HCT116 (cell line): ENCODE measurements around the gene C18orf32. TPM values are rescaled to one million over a fixed set of nuclear protein-coding genes. Genes with fewer than 3 reads are reported as not detected.

Experiments
- ATAC-seq: fragments of 200-7000 bp; cut with Tn5 transposase; 2 replicates; pipeline ENCODE4 v1.9.1; 2020; ENCODE audit warnings: mild to moderate bottlenecking, moderate library complexity
- BruUV-seq: library from RNA; stranded (reverse); fragments of 400-500 nt; replicated peaks from 2 replicates; lab custom pipeline; 2021; lab: Mats Ljungman, UMichigan
- CTCF ChIA-PET: fragments of 300-600 bp; sonication (Branson Sonifier 250); formaldehyde crosslinking; loops from one replicate; lab custom pipeline; 2021; ENCODE audit warnings: antibody characterized with exemption; lab: Charles Lee
- POLR2A ChIA-PET: fragments of 300-600, 350-600 bp; sonication (Branson Sonifier 250); formaldehyde crosslinking; loops from one replicate; lab custom pipeline; 2021; ENCODE audit warnings: antibody characterized with exemption; lab: Charles Lee
- RAD21 ChIA-PET, 2 experiments: fragments of 300-600 bp; sonication (Branson Sonifier 250); formaldehyde crosslinking; loops; one replicate each; lab custom pipeline; 2023; ENCODE audit warnings: low total read pairs in 2 of 2; ENCODE audit not compliant: uncharacterized antibody in 2 of 2, unreplicated experiment in 2 of 2, low non-redundant PET in 1 of 2; lab: Charles Lee
- DNase-seq: peaks from one replicate; pipeline ENCODE4 v3.0.0-alpha.2; 2010; ENCODE audit warnings: low read depth, low spot score
- H2AFZ ChIP-seq: fragments of 200-600 bp; shearing (Covaris generic), sonication (generic); 2 replicates; pipeline ENCODE4 v1.6.1; 2017; ENCODE audit warnings: low read depth, mixed run types, mixed read lengths, antibody characterized with exemption, low read length; ENCODE audit not compliant: poor library complexity, severe bottlenecking
- H3K27ac ChIP-seq: 2 replicates; pipeline ENCODE4 v1.5.1; 2012; ENCODE audit warnings: low read depth, low read length
- H3K27me3 ChIP-seq: fragments of 200-600 bp; sonication (generic); 2 replicates; pipeline ENCODE4 v1.6.1; 2016; ENCODE audit warnings: mixed run types, low read length, mixed read lengths; ENCODE audit not compliant: insufficient read depth
- H3K36me3 ChIP-seq, 2 experiments: fragments of 200-500 bp in 1 of 2; fragments of 200-600 bp in 1 of 2; sonication (Bioruptor generic) in 1 of 2; sonication (generic) in 1 of 2; 2 replicates each; pipeline versions ENCODE4 v1.5.1 to v1.6.1; 2014 to 2016; ENCODE audit warnings: low read length in 2 of 2, inconsistent platforms in 1 of 2, mixed read lengths in 1 of 2, mixed run types in 1 of 2; ENCODE audit not compliant: insufficient read depth in 2 of 2, control insufficient read depth in 1 of 2
- H3K4me1 ChIP-seq, 2 experiments: fragments of 200-600 bp in 1 of 2; sonication (generic) in 1 of 2; 2 replicates each; pipeline versions ENCODE4 v1.5.1 to v1.6.1; 2012 to 2017; ENCODE audit warnings: low read length in 2 of 2, inconsistent platforms in 1 of 2, mild to moderate bottlenecking in 1 of 2, mixed read lengths in 1 of 2, mixed run types in 1 of 2, moderate library complexity in 1 of 2; ENCODE audit not compliant: insufficient read depth in 2 of 2, control insufficient read depth in 1 of 2
- H3K4me2 ChIP-seq: fragments of 200-600 bp; sonication (generic); 2 replicates; pipeline ENCODE4 v1.6.1; 2017; ENCODE audit warnings: mixed run types, low read length, mixed read lengths
- H3K4me3 ChIP-seq, 2 experiments: fragments of 200-600 bp in 1 of 2; sonication (generic) in 1 of 2; replicated peaks in 1 of 2; 2 replicates each; pipeline ENCODE4 v1.5.1; 2011 to 2016; ENCODE audit warnings: low read length in 2 of 2, control low read depth in 1 of 2, low read depth in 1 of 2, mild to moderate bottlenecking in 1 of 2, mixed read lengths in 1 of 2, mixed run types in 1 of 2
- H3K79me2 ChIP-seq: fragments of 200-600 bp; sonication (generic); 2 replicates; pipeline ENCODE4 v1.6.1; 2017; ENCODE audit warnings: mild to moderate bottlenecking, mixed run types, low read length, moderate library complexity, mixed read lengths; ENCODE audit not compliant: insufficient read depth
- H3K9ac ChIP-seq: fragments of 200-600 bp; sonication (generic); 2 replicates; pipeline ENCODE4 v1.6.1; 2016; ENCODE audit warnings: low read length, mixed read lengths
- H3K9me2 ChIP-seq: fragments of 200-600 bp; sonication (generic), shearing (Covaris generic); 2 replicates; pipeline ENCODE4 v1.6.1; 2017; ENCODE audit warnings: mixed run types, mild to moderate bottlenecking, moderate library complexity; ENCODE audit not compliant: insufficient read depth
- H3K9me3 ChIP-seq, 2 experiments: fragments of 200-500 bp in 1 of 2; fragments of 200-600 bp in 1 of 2; sonication (Bioruptor generic) in 1 of 2; sonication (generic) in 1 of 2; 2 replicates each; pipeline ENCODE4 v1.6.1; 2014 to 2017; ENCODE audit warnings: low read length in 2 of 2, mixed read lengths in 2 of 2, inconsistent platforms in 1 of 2, low read depth in 1 of 2, mild to moderate bottlenecking in 1 of 2, mixed run types in 1 of 2, moderate library complexity in 1 of 2; ENCODE audit not compliant: control insufficient read depth in 1 of 2, insufficient read depth in 1 of 2
- H4K20me1 ChIP-seq: fragments of 200-600 bp; sonication (generic), shearing (Covaris generic); 2 replicates; pipeline ENCODE4 v1.6.1; 2017; ENCODE audit warnings: mixed run types, mild to moderate bottlenecking, moderate library complexity; ENCODE audit not compliant: insufficient read depth
- CBX3 ChIP-seq: IDR thresholded peaks from 2 replicates; pipeline ENCODE4 v1.6.1; 2012; ENCODE audit warnings: low read depth
- CEBPB ChIP-seq: IDR thresholded peaks from 2 replicates; pipeline ENCODE4 v1.6.1; 2012; ENCODE audit warnings: low read depth
- EGR1 ChIP-seq: IDR thresholded peaks from 2 replicates; pipeline ENCODE4 v1.6.1; 2012; ENCODE audit warnings: low read depth
- EZH2 ChIP-seq: fragments of 200-600 bp; sonication (generic); IDR thresholded peaks from 2 replicates; pipeline ENCODE4 v1.6.1; 2017; ENCODE audit warnings: antibody characterized with exemption, mixed run types
- EZH2phosphoT487 ChIP-seq: fragments of 200-600 bp; IDR thresholded peaks from 2 replicates; pipeline ENCODE4 v1.6.1; 2018; ENCODE audit warnings: antibody characterized with exemption, borderline replicate concordance
- JUND ChIP-seq: IDR thresholded peaks from 2 replicates; pipeline ENCODE4 v1.6.1; 2012
- MAX ChIP-seq: IDR thresholded peaks from 2 replicates; pipeline ENCODE4 v1.6.1; 2012
- POLR2A ChIP-seq: IDR thresholded peaks from 2 replicates; pipeline ENCODE4 v1.7.0; 2011; ENCODE audit warnings: borderline replicate concordance; ENCODE audit not compliant: insufficient read depth, insufficient read length; ENCODE audit errors: extremely low read depth
- SIN3A ChIP-seq: IDR thresholded peaks from 2 replicates; pipeline ENCODE4 v1.6.1; 2012; ENCODE audit warnings: low read depth
- SRF ChIP-seq: IDR thresholded peaks from 2 replicates; pipeline ENCODE4 v1.6.1; 2012; ENCODE audit warnings: low read depth
- ZNF274 ChIP-seq: fragments of 200-500 bp; sonication (Bioruptor generic); IDR thresholded peaks from 2 replicates; pipeline ENCODE4 v1.6.1; 2014; ENCODE audit warnings: mild to moderate bottlenecking, low read depth, low read length, inconsistent platforms
- intact Hi-C: fragments of 100-400 bp; cut with micrococcal nuclease; formaldehyde crosslinking; loops from 2 replicates; pipeline ENCODE4 v1.10.0; 2022
- total RNA-seq: library from RNA; stranded (reverse); gene quantifications from one replicate; pipeline ENCODE4 v1.2.1, GENCODE V29; 2021; ENCODE audit not compliant: unreplicated experiment
- TF ChIP-seq, protein P1 (sequence below), 3 experiments: fragments of 200-600 bp in 1 of 3; sonication (generic) in 1 of 3; IDR thresholded peaks in 2 of 3; conservative IDR thresholded peaks in 1 of 3; 2 replicates each; pipeline ENCODE4 v1.5.1; 2012 to 2017; ENCODE audit warnings: low read depth in 2 of 3, low read length in 2 of 3, antibody characterized with exemption in 1 of 3, borderline replicate concordance in 1 of 3, control low read depth in 1 of 3, mild to moderate bottlenecking in 1 of 3, mixed read lengths in 1 of 3, mixed run types in 1 of 3, moderate library complexity in 1 of 3; ENCODE audit not compliant: insufficient read depth in 1 of 3

C18orf32 gene
- total RNA-seq, 1 experiment from 2014 or later, result 35.0 TPM

- Histone ChIP-seq H3K9me2 (no peaks in the 10 kb centered on the region), H3K4me2 (no peak overlapping the region), H3K36me3 (no peaks in the 10 kb centered on the region), H4K20me1 (no peaks in the 10 kb centered on the region), H3K27me3 (no peaks in the 10 kb centered on the region), H3K9me3 (no peaks in the 10 kb centered on the region), H2AFZ (no peak overlapping the region), H3K4me3 (no peak overlapping the region), H3K27ac (no peak overlapping the region), H3K9ac (no peak overlapping the region), H3K79me2 (peaks cover 56% of the 10 kb centered on the region), H3K4me1 (peaks cover 7 to 18% of the 10 kb centered on the region in 2 experiments; a peak in 3 of 4 replicates)
- RAD21 ChIA-PET, result no interaction called here
- ATAC-seq (no peak), DNase-seq (no peak)
- intact Hi-C loops, result no loop called here
- BruUV-seq, result no TSS peak
- CTCF ChIA-PET, result no interaction called here
- POLR2A ChIA-PET, result no interaction called here
- TF ChIP-seq ZNF274, result no peak
- TF ChIP-seq, protein P1, sequence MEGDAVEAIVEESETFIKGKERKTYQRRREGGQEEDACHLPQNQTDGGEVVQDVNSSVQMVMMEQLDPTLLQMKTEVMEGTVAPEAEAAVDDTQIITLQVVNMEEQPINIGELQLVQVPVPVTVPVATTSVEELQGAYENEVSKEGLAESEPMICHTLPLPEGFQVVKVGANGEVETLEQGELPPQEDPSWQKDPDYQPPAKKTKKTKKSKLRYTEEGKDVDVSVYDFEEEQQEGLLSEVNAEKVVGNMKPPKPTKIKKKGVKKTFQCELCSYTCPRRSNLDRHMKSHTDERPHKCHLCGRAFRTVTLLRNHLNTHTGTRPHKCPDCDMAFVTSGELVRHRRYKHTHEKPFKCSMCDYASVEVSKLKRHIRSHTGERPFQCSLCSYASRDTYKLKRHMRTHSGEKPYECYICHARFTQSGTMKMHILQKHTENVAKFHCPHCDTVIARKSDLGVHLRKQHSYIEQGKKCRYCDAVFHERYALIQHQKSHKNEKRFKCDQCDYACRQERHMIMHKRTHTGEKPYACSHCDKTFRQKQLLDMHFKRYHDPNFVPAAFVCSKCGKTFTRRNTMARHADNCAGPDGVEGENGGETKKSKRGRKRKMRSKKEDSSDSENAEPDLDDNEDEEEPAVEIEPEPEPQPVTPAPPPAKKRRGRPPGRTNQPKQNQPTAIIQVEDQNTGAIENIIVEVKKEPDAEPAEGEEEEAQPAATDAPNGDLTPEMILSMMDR (IDR thresholded peaks at IDR 0.05 in 2 of 3, conservative IDR thresholded peaks at IDR 0.05 in 1 of 3; ENCODE audit: borderline replicate concordance in 1 of 3, insufficient read depth in 1 of 3, low read depth in 2 of 3, low read length in 2 of 3), result no peak
- TF ChIP-seq EGR1, result no peak
- TF ChIP-seq CBX3, result no peak
These were observed 29.4 kb downstream of the C18orf32 start for GRCh38 chr18:49457616-49458015.

DNA sequence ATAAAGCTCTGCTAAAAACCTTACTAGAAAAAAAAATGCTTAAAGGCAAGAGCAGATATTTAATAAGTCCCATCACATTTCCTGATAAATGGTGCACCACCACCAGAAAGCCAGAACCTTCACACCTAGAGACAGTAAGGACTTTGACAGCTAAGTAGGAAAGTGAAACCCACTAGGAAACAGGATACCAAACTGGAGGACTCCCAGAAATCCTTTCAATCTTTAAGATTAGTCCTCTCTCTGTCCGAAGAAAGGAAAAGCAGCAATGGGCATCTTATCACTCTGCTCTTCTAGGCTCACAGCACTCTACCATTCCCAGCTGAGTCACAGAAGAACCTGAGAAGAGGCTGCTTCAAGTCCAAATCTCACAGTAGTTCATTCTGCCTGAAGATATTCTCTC lies 30.2 kb downstream of the C18orf32 start:
- Histone ChIP-seq H2AFZ (no peak overlapping the region), H3K9me2 (no peaks in the 10 kb centered on the region), H3K27me3 (no peaks in the 10 kb centered on the region), H3K4me2 (no peak overlapping the region), H4K20me1 (no peaks in the 10 kb centered on the region), H3K4me3 (no peak overlapping the region), H3K4me1 (peaks cover 7 to 18% of the 10 kb centered on the region in 2 experiments; a peak in 3 of 4 replicates), H3K9ac (no peak overlapping the region), H3K27ac (no peak overlapping the region), H3K9me3 (no peaks in the 10 kb centered on the region), H3K79me2 (peaks cover 56% of the 10 kb centered on the region), H3K36me3 (no peaks in the 10 kb centered on the region)
- TF ChIP-seq POLR2A (no peak), SRF (no peak), MAX (no peak), CEBPB (no peak), ZNF274 (no peak), EZH2 (no peak), EGR1 (no peak), JUND (no peak), SIN3A (no peak), EZH2phosphoT487 (no peak)
- TF ChIP-seq, protein P1 (IDR thresholded peaks at IDR 0.05 in 2 of 3, conservative IDR thresholded peaks at IDR 0.05 in 1 of 3; ENCODE audit: borderline replicate concordance in 1 of 3, insufficient read depth in 1 of 3, low read depth in 2 of 3, low read length in 2 of 3), result no peak
- ChIA-PET CTCF (no interaction called here), POLR2A (no interaction called here), RAD21 (no interaction called here)
- intact Hi-C loops, result no loop called here
- DNase-seq (no peak), ATAC-seq (no peak)
- no TSS peak for BruUV-seq
